ENCODE results near the gene RIC8B. TPM values are rescaled to one million over a fixed set of nuclear protein-coding genes. Genes with fewer than 3 reads are reported as not detected.

Gene RIC8B
- total RNA-seq, 1 donor from 2014 or later, result 15.9 TPM

DNA sequence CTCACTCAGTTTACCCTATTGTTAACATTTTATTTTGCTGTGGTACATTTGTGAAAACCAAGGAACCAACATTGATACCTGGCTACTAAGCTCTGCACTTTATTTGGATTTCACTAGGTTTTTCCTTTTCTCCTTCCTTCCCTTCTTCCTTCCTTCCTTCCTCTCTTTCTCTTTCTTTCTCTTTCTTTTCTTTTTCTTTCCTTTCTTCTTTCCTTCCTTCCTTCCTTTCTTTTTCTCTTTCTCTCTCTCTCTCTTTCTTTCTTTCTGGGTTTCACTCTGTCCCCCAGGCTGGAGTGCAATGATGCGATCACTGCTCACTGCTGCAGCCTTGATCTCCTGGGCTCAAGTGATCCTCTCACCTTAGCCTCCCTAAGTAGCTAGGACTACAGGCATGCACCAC lies 152.2 kb downstream of the RIC8B start:
- intact Hi-C loops (cut with micrococcal nuclease), result no loop called here

DNA sequence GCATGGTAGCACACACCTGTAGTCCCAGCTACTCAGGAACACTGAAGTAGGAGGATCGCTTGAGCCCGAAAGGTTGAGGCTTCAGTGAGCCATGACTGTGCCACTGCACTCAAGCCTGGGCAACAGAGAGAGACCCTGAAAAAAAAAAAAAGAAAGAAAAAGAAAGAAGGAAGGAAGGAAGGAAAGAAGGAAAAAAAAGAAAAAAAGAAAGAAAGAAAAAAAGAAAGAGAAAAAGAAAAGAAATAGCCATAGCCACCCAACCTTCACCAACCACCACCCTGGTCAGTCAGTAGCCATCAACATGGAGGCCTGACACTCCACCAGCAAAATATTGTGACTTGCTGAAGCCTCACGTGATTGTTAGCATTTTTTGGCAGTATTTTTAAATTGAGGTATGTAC lies 159.8 kb downstream of the RIC8B start:
- intact Hi-C loops (cut with micrococcal nuclease), result no loop called here

Other genes starting within 250 kb of the RIC8B start
- not detected in 2 replicates for gene RFX4, start 191.7 kb upstream of the RIC8B start, total RNA-seq
- gene TMEM263, start 181.2 kb downstream of the RIC8B start, total RNA-seq, result 22.6 and 26.2 TPM in 2 replicates
- 4.4 and 4.5 TPM in 2 replicates for gene MTERF2, start 212.5 kb downstream of the RIC8B start, total RNA-seq

Measured in T-helper 1 cell treated with Interleukin-12 subunit alpha and Interleukin-12 subunit beta and Interleukin-4 antibody, amounts not matched to agents 30 ng/mL and 1 ng/mL, for 36 hours (primary cell).